ENCODE data around the gene HCAR3. TPM values are rescaled to one million over a fixed set of nuclear protein-coding genes. Genes with fewer than 3 reads are reported as not detected.

Gene HCAR3
- total and polyA plus RNA-seq, 2 of the 13 experiments (the other 11 are each of a cell fraction or from before 2014, with no cell fraction given): 0.11 to 12.8 TPM

GRCh38 chr12:122752464-122753318 is 36.1 kb upstream of the HCAR3 start, which contains the start of gene DENR (continued):
- TF ChIP-seq ZNF260 (CRISPR knock-in tag; IDR thresholded peaks at IDR 0.05; ENCODE audit: borderline replicate concordance, low read depth): no peak
- TF ChIP-seq ZGPAT (CRISPR knock-in tag; IDR thresholded peaks at IDR 0.05): peak; percentile 90
- TF ChIP-seq ZNF317 (CRISPR knock-in tag; IDR thresholded peaks at IDR 0.05): peak; percentile 73; the same call in 1 of the 2 replicates
- peak; percentile 46; the same call in 1 of the 2 replicates for TF ChIP-seq ZNF777 (CRISPR knock-in tag; IDR thresholded peaks at IDR 0.05)
- TF ChIP-seq MAFF (IDR thresholded peaks at IDR 0.05; ENCODE audit: low read depth, low read length): peak; percentile 19; the same call in 1 of the 2 replicates
- TF ChIP-seq TIGD3 (CRISPR knock-in tag; IDR thresholded peaks at IDR 0.05; ENCODE audit: borderline replicate concordance): 0 out of 2 replicates have a peak, but pooled peaks have one; percentile 78
- no peak; the same call in 1 of the 2 replicates for TF ChIP-seq HNF4G (IDR thresholded peaks at IDR 0.05; ENCODE audit: borderline replicate concordance, low read depth, low read length)
- TF ChIP-seq HNF4G (CRISPR knock-in tag; IDR thresholded peaks at IDR 0.05; ENCODE audit: borderline replicate concordance, low read depth): 0 out of 2 replicates have a peak, but pooled peaks have one; percentile 45
- 0 out of 2 replicates have a peak, but pooled peaks have one; percentile 64 for TF ChIP-seq ZNF569 (CRISPR knock-in tag; IDR thresholded peaks at IDR 0.05; ENCODE audit: borderline replicate concordance)
- no peak for TF ChIP-seq CBX1 (IDR thresholded peaks at IDR 0.05; ENCODE audit: low read depth)
- TF ChIP-seq REPIN1 (CRISPR knock-in tag; IDR thresholded peaks at IDR 0.05; ENCODE audit: borderline replicate concordance, low read depth): peak; percentile 75
- peak; percentile 27; the same call in 1 of the 2 replicates for TF ChIP-seq ZNF292 (CRISPR knock-in tag; IDR thresholded peaks at IDR 0.05; ENCODE audit: borderline replicate concordance, low read depth)
- TF ChIP-seq YEATS4 (CRISPR knock-in tag; IDR thresholded peaks at IDR 0.05; ENCODE audit: borderline replicate concordance): peak; percentile 94
- TF ChIP-seq ZNF207 (IDR thresholded peaks at IDR 0.05; ENCODE audit: borderline replicate concordance): no peak
- peak; percentile 100 for TF ChIP-seq KLF9 (CRISPR knock-in tag; IDR thresholded peaks at IDR 0.05; ENCODE audit: low read depth)
- no peak for TF ChIP-seq ZBTB39 (CRISPR knock-in tag; IDR thresholded peaks at IDR 0.05)
- peak; percentile 88 for TF ChIP-seq ZNF546 (CRISPR knock-in tag; conservative IDR thresholded peaks at IDR 0.05)
- TF ChIP-seq CBX5 (CRISPR knock-in tag; IDR thresholded peaks at IDR 0.05; ENCODE audit: borderline replicate concordance): peak; percentile 37; the same call in 1 of the 2 replicates
- TF ChIP-seq HIC2 (CRISPR knock-in tag; IDR thresholded peaks at IDR 0.05; ENCODE audit: low read depth): 0 out of 2 replicates have a peak, but pooled peaks have one; percentile 46
- TF ChIP-seq ZFP90 (CRISPR knock-in tag; IDR thresholded peaks at IDR 0.05; ENCODE audit: borderline replicate concordance): peak; percentile 66; the same call in 1 of the 2 replicates
- TF ChIP-seq ATF7-NPFF (CRISPR knock-in tag; IDR thresholded peaks at IDR 0.05; ENCODE audit: low read depth): peak; percentile 84
